ENCODE results near the gene COL23A1.

Gene COL23A1

GRCh38 chr5:178368716-178369300 lies 221.4 kb downstream of the COL23A1 start:
- TF ChIP-seq FOXP2 (optimal IDR thresholded peaks at IDR 0.05; ENCODE audit: control extremely low read depth, extremely low read length, insufficient read depth), result no peak
- TF ChIP-seq POLR2AphosphoS5 (IDR thresholded peaks at IDR 0.05; ENCODE audit: borderline replicate concordance, low read depth, low read length), result no peak
- no peak overlapping the region for H3K27ac ChIP-seq
- no peak overlapping the region for H3K4me3 ChIP-seq
- H3K9ac ChIP-seq (ENCODE audit: insufficient read length), result no peak overlapping the region
- H3K9me3 ChIP-seq (ENCODE audit: low read depth, low read length), result no peaks in the 10 kb centered on the region
- DNase-seq (ENCODE audit: low read depth, low spot score), result no peak
- no peaks in the 10 kb centered on the region for H3K36me3 ChIP-seq (ENCODE audit: insufficient read depth, low read length)

- DNase-seq (ENCODE audit: low read depth, low spot score), result no peak
- H3K9ac ChIP-seq (ENCODE audit: insufficient read length), result no peak overlapping the region
- no peak overlapping the region for H3K27ac ChIP-seq
- H3K4me3 ChIP-seq, result no peak overlapping the region
- H3K36me3 ChIP-seq (ENCODE audit: insufficient read depth, low read length), result no peaks in the 10 kb centered on the region
- no peak for TF ChIP-seq EZH2 (IDR thresholded peaks at IDR 0.05)
- TF ChIP-seq POLR2AphosphoS5 (IDR thresholded peaks at IDR 0.05; ENCODE audit: borderline replicate concordance, low read depth, low read length), result no peak
- no peak for TF ChIP-seq FOXP2 (optimal IDR thresholded peaks at IDR 0.05; ENCODE audit: control extremely low read depth, extremely low read length, insufficient read depth)
- no peaks in the 10 kb centered on the region for H3K9me3 ChIP-seq (ENCODE audit: low read depth, low read length)
These were observed 221.9 kb downstream of the COL23A1 start for GRCh38 chr5:178368274-178368673.

DNA sequence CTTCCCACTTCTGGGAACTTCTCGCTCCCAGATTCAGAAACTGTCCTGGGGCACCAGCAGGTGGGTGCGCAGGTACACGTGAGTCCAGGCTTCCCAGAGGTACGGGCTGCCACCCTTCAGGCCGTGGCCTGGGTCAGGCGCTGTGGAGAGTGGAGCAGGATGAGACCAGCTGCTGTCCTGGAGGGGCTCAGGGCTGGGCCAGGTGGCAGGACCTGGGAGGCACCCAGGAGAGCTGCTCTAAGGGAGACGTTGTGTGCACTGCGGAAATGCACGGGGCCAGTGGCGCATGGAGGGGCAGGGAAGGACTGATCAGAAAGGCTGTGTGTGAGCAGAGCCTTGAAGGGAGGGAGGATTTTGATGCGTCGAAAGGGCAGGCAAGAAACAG lies 222.5 kb downstream of the COL23A1 start:
- Histone ChIP-seq H3K36me3 (ENCODE audit: insufficient read depth, low read length) (no peaks in the 10 kb centered on the region), H3K9ac (ENCODE audit: insufficient read length) (no peak overlapping the region), H3K27ac (no peak overlapping the region), H3K9me3 (ENCODE audit: low read depth, low read length) (no peaks in the 10 kb centered on the region), H3K4me3 (no peak overlapping the region)
- DNase-seq (ENCODE audit: low read depth, low spot score), result no peak
- TF ChIP-seq EZH2 (IDR thresholded peaks at IDR 0.05) (no peak), POLR2AphosphoS5 (IDR thresholded peaks at IDR 0.05; ENCODE audit: borderline replicate concordance, low read depth, low read length) (no peak), FOXP2 (optimal IDR thresholded peaks at IDR 0.05; ENCODE audit: control extremely low read depth, extremely low read length, insufficient read depth) (no peak)

DNA sequence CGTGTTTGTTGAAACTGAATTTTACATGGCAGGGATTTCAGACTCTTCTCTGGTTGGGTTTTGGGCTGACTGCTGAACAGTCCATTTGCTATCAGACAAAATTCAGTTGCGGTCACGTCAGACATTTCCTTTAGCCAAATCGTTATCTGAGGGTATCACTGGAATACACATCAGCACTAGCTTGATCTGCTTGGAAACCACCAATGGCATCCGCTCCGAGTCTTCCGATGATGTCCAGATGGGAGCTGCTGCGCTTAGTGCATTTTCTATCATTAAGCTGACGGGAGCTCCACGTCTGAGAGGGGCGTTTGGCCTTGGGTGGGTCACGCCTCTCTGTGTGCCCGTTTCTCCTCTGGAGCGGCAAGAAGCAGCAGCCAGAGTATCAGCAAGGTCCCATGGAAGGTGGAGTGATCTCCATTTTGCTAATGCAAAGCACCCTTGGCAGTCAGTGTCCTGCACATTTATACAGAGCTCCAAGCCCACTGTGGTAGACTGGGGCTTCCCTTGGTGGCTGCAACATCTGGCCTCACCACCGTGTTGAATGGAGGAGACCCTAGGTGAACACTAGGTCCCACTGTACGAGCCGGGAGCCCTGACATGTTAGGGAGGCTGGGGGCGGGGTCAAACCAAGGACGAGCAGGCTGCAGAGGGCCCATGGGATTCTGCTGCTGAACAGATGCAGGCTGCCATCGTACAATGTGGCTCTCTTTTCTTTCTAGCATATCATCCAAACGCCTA lies 223.0 kb downstream of the COL23A1 start:
- Histone ChIP-seq H3K9ac (ENCODE audit: insufficient read length) (no peak overlapping the region), H3K36me3 (ENCODE audit: insufficient read depth, low read length) (no peaks in the 10 kb centered on the region), H3K9me3 (ENCODE audit: low read depth, low read length) (no peaks in the 10 kb centered on the region), H3K4me3 (no peak overlapping the region), H3K27ac (no peak overlapping the region)
- no peak for TF ChIP-seq POLR2AphosphoS5 (IDR thresholded peaks at IDR 0.05; ENCODE audit: borderline replicate concordance, low read depth, low read length)
- TF ChIP-seq EZH2 (IDR thresholded peaks at IDR 0.05), result no peak
- TF ChIP-seq FOXP2 (optimal IDR thresholded peaks at IDR 0.05; ENCODE audit: control extremely low read depth, extremely low read length, insufficient read depth), result no peak
- DNase-seq (ENCODE audit: low read depth, low spot score), result no peak

- no peak for DNase-seq (ENCODE audit: low read depth, low spot score)
- no peak overlapping the region for H3K27ac ChIP-seq
- H3K9me3 ChIP-seq (ENCODE audit: low read depth, low read length), result no peaks in the 10 kb centered on the region
- H3K36me3 ChIP-seq (ENCODE audit: insufficient read depth, low read length), result no peaks in the 10 kb centered on the region
- TF ChIP-seq FOXP2 (optimal IDR thresholded peaks at IDR 0.05; ENCODE audit: control extremely low read depth, extremely low read length, insufficient read depth) (no peak), POLR2AphosphoS5 (IDR thresholded peaks at IDR 0.05; ENCODE audit: borderline replicate concordance, low read depth, low read length) (no peak), EZH2 (IDR thresholded peaks at IDR 0.05) (no peak)
- no peak overlapping the region for H3K4me3 ChIP-seq
- no peak overlapping the region for H3K9ac ChIP-seq (ENCODE audit: insufficient read length)
These were observed 224.4 kb downstream of the COL23A1 start for GRCh38 chr5:178365501-178366440.

DNA sequence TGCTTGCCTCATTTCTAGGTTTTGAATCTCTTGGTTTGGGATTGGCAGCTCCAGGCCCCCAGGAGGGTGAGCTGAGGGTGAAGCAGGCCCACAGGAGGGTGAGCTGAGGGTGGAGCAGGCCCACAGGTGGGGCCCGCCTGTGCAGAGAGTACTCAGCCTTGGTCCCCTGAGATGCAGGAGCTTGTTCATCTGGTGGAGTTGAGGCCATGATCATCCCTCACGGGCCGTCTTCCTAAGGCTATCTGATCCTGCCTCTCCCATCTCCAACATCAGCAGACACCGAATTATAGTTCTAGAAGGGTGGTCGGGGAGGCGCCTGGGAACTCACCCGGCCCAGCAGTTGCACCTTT lies 225.9 kb downstream of the COL23A1 start:
- no peak overlapping the region for H3K4me3 ChIP-seq
- no peak overlapping the region for H3K27ac ChIP-seq
- no peaks in the 10 kb centered on the region for H3K36me3 ChIP-seq (ENCODE audit: insufficient read depth, low read length)
- no peak overlapping the region for H3K9ac ChIP-seq (ENCODE audit: insufficient read length)
- DNase-seq (ENCODE audit: low read depth, low spot score), result no peak
- no peaks in the 10 kb centered on the region for H3K9me3 ChIP-seq (ENCODE audit: low read depth, low read length)
- no peak for TF ChIP-seq FOXP2 (optimal IDR thresholded peaks at IDR 0.05; ENCODE audit: control extremely low read depth, extremely low read length, insufficient read depth)
- no peak for TF ChIP-seq POLR2AphosphoS5 (IDR thresholded peaks at IDR 0.05; ENCODE audit: borderline replicate concordance, low read depth, low read length)
- no peak for TF ChIP-seq EZH2 (IDR thresholded peaks at IDR 0.05)

DNA sequence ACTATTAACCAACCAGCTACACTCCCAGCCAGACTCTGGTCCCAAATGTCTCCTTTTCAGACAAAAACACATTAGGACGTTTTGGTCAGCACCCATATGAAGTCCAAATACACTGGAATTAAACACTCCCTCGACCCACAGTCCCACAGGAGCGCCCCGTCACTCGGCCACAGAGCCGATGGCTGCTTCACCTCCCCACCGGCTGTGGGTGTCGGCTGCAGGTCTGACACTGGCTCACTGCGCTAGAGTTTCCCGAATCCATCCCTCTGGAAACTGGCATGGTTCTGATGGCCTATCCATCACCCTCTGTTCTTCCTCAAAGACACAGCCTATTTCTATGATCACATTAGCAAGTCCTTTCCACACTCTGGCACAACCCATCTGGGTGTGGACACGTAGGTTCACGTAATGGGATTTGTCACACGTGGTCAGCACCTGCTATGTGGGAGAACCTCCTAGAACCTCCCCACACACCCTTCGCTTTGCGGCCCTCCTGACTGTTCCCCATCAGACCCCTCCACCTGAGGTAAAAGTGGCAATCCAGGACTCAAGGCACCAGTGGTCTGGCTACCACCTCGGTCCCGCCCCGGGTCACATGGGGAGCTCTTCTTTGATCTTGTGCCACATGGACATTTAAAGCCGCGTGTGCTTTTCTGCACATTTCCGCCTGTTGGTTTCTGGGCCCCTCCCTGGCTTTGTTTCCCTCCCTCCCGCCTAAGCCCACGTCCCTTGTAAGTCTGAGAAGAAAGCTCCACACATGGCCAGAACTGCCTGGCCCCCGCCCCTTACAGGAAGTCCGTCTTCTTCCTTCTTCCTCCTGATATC lies 226.5 kb downstream of the COL23A1 start:
- no peak for DNase-seq (ENCODE audit: low read depth, low spot score)
- no peaks in the 10 kb centered on the region for H3K9me3 ChIP-seq (ENCODE audit: low read depth, low read length)
- no peak overlapping the region for H3K9ac ChIP-seq (ENCODE audit: insufficient read length)
- no peak overlapping the region for H3K4me3 ChIP-seq
- TF ChIP-seq POLR2AphosphoS5 (IDR thresholded peaks at IDR 0.05; ENCODE audit: borderline replicate concordance, low read depth, low read length) (no peak), FOXP2 (optimal IDR thresholded peaks at IDR 0.05; ENCODE audit: control extremely low read depth, extremely low read length, insufficient read depth) (no peak), EZH2 (IDR thresholded peaks at IDR 0.05) (no peak)
- H3K27ac ChIP-seq, result no peak overlapping the region
- no peaks in the 10 kb centered on the region for H3K36me3 ChIP-seq (ENCODE audit: insufficient read depth, low read length)

All from SK-N-MC (cell line).